ENCODE data around the gene IGBP1. TPM values are rescaled to one million over a fixed set of nuclear protein-coding genes. Genes with fewer than 3 reads are reported as not detected.

Gene IGBP1
- total and polyA plus RNA-seq, 2 donors from 2014 or later, result 44.2 to 67.3 TPM

- H3K9ac ChIP-seq (ENCODE audit: low read length in 3 of 3), result no peak overlapping the region
- H3K4me3 ChIP-seq (ENCODE audit: low read length in 3 of 3), result no peak overlapping the region
- H3K27ac ChIP-seq (ENCODE audit: low read depth in 2 of 2, low read length in 2 of 2), result no peak overlapping the region
- DNase-seq (no peak), FAIRE-seq (no peak)
- peaks cover 0 to 3% (median 0%) of the 10 kb centered on the region in 3 donors for H3K4me1 ChIP-seq (ENCODE audit: control insufficient read depth in 2 of 3, insufficient read depth in 2 of 3, low read depth in 1 of 3, low read length in 3 of 3)
- intact Hi-C loops (cut with DNase I), result no loop called here
- TF ChIP-seq CTCF (IDR thresholded peaks at IDR 0.05; ENCODE audit: borderline replicate concordance, extremely low read depth, insufficient read depth), result no peak
- no peaks in the 10 kb centered on the region for H3K36me3 ChIP-seq (ENCODE audit: control insufficient read depth in 2 of 3, insufficient read depth in 3 of 3, low read length in 3 of 3)
- H3K27me3 ChIP-seq (ENCODE audit: control insufficient read depth, insufficient read depth, low read length), result no peaks in the 10 kb centered on the region
- H3K9me3 ChIP-seq (ENCODE audit: control insufficient read depth in 2 of 3, insufficient read depth in 1 of 3, low read length in 3 of 3), result no peaks in the 10 kb centered on the region
Observed at GRCh38 chrX:70129816-70130215, 3.4 kb upstream of the IGBP1 start.

DNA sequence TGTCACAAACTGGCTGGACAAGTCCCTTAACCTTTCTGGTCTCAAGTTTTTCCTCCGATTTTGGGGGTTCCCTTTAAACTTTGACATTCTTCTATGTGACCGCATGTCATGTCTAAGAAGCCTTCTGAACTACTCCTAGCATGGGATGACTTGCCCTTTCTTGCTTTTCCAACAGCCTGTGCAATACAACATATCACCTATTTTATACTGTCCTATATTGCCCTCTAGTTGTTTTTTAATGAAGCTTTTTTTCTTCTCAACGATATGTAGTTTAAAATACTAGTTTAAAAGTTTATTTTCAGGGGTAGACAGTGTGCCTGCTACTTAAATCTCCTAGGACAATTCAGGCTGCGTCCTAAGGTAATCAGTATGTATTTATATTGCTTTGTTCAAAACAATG lies 1.0 kb upstream of the IGBP1 start:
- Histone ChIP-seq H3K9me3 (ENCODE audit: control insufficient read depth in 2 of 3, insufficient read depth in 1 of 3, low read length in 3 of 3) (no peaks in the 10 kb centered on the region), H3K27ac (ENCODE audit: low read depth in 2 of 2, low read length in 2 of 2) (no peak overlapping the region), H3K4me1 (ENCODE audit: control insufficient read depth in 2 of 3, insufficient read depth in 2 of 3, low read depth in 1 of 3, low read length in 3 of 3) (peaks cover 0 to 10% (median 0%) of the 10 kb centered on the region in 3 donors), H3K9ac (ENCODE audit: low read length in 3 of 3) (no peak overlapping the region), H3K27me3 (ENCODE audit: control insufficient read depth, insufficient read depth, low read length) (no peaks in the 10 kb centered on the region), H3K4me3 (ENCODE audit: low read length in 3 of 3) (no peak overlapping the region), H3K36me3 (ENCODE audit: control insufficient read depth in 2 of 3, insufficient read depth in 3 of 3, low read length in 3 of 3) (no peaks in the 10 kb centered on the region)
- no peak for FAIRE-seq
- no peak for DNase-seq
- no peak for TF ChIP-seq CTCF (IDR thresholded peaks at IDR 0.05; ENCODE audit: borderline replicate concordance, extremely low read depth, insufficient read depth)
- intact Hi-C loops (cut with DNase I), result no loop called here

- intact Hi-C loops (cut with DNase I), result no loop called here
- H3K4me3 ChIP-seq (ENCODE audit: low read length in 3 of 3), result peak overlapping the region; percentile 72 to 99 (median 99)
- DNase-seq (no peak), FAIRE-seq (no peak)
- peaks cover 0 to 10% (median 0%) of the 10 kb centered on the region in 3 donors for H3K4me1 ChIP-seq (ENCODE audit: control insufficient read depth in 2 of 3, insufficient read depth in 2 of 3, low read depth in 1 of 3, low read length in 3 of 3)
- H3K36me3 ChIP-seq (ENCODE audit: control insufficient read depth in 2 of 3, insufficient read depth in 3 of 3, low read length in 3 of 3), result no peaks in the 10 kb centered on the region
- no peak overlapping the region for H3K27ac ChIP-seq (ENCODE audit: low read depth in 2 of 2, low read length in 2 of 2)
- TF ChIP-seq CTCF (IDR thresholded peaks at IDR 0.05; ENCODE audit: borderline replicate concordance, extremely low read depth, insufficient read depth), result no peak
- no peaks in the 10 kb centered on the region for H3K27me3 ChIP-seq (ENCODE audit: control insufficient read depth, insufficient read depth, low read length)
- H3K9ac ChIP-seq (ENCODE audit: low read length in 3 of 3), result peak overlapping the region in 2 of 3 donors; percentile 55 to 58
- H3K9me3 ChIP-seq (ENCODE audit: control insufficient read depth in 2 of 3, insufficient read depth in 1 of 3, low read length in 3 of 3), result no peaks in the 10 kb centered on the region
Observed at GRCh38 chrX:70132877-70133302, 357 bp upstream of the IGBP1 start.

DNA sequence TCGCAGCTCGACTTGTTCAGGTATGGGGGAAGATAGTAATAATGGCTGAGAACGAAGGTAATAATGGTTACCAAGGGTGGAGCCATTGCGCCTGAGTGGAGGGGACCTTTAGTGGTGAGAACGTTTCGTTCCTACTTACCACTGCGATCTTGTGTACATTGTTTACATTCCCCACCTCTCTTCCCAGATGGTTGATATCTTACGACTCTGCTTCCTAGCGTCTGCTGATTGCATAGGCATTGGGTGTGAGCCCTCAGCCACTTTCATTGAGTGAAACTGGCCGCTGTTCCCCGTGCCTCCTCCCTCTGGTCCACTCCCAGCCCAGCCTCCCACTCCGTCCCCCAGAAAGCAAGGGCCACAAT lies 850 bp downstream of the IGBP1 start:
- H3K9ac ChIP-seq (ENCODE audit: low read length in 3 of 3), result peak overlapping the region; percentile 78 to 89 (median 84)
- no peaks in the 10 kb centered on the region for H3K9me3 ChIP-seq (ENCODE audit: control insufficient read depth in 2 of 3, insufficient read depth in 1 of 3, low read length in 3 of 3)
- H3K4me3 ChIP-seq (ENCODE audit: low read length in 3 of 3), result peak overlapping the region; percentile 85 to 99 (median 99)
- no peak for TF ChIP-seq CTCF (IDR thresholded peaks at IDR 0.05; ENCODE audit: borderline replicate concordance, extremely low read depth, insufficient read depth)
- no peaks in the 10 kb centered on the region for H3K36me3 ChIP-seq (ENCODE audit: control insufficient read depth in 2 of 3, insufficient read depth in 3 of 3, low read length in 3 of 3)
- H3K27ac ChIP-seq (ENCODE audit: low read depth in 2 of 2, low read length in 2 of 2), result peak overlapping the region in 1 of 2 donors; percentile 57
- FAIRE-seq (no peak), DNase-seq (peak in 2 of 5 donors; percentile 22 to 32)
- no peaks in the 10 kb centered on the region for H3K27me3 ChIP-seq (ENCODE audit: control insufficient read depth, insufficient read depth, low read length)
- intact Hi-C loops (cut with DNase I), result no loop called here
- H3K4me1 ChIP-seq (ENCODE audit: control insufficient read depth in 2 of 3, insufficient read depth in 2 of 3, low read depth in 1 of 3, low read length in 3 of 3), result peaks cover 0 to 10% (median 0%) of the 10 kb centered on the region in 3 donors

Data from kidney (tissue), 14 donors.